H1 (cell line): ENCODE data around the gene CEACAM16. TPM values are rescaled to one million over a fixed set of nuclear protein-coding genes. Genes with fewer than 3 reads are reported as not detected.

ENCODE experiments used
- RBBP5 ChIP-seq: IDR thresholded peaks from 2 replicates; pipeline ENCODE4 v1.7.1; 2012; ENCODE audit warnings: low read depth, mild to moderate bottlenecking, inconsistent platforms, low read length, moderate library complexity, borderline replicate concordance
- polyA plus RNA-seq, 7 experiments: library from polyadenylated mRNA; depleted of rRNA in 3 of 7; stranded (reverse) in 5 of 7; unstranded in 2 of 7; fragments of >200 nt in 5 of 7; fragments of 200-250 nt in 2 of 7; gene quantifications; 1 replicate in 5 of 7; 2 replicates in 1 of 7; 4 replicates in 1 of 7; pipeline versions ENCODE4 v1.2.1 to v1.2.3, GENCODE V29; 2011 to 2013; ENCODE audit warnings: missing spikeins in 2 of 7, mixed read lengths in 2 of 7
- total RNA-seq: library from RNA; stranded (reverse); fragmentation: NEBNext Ultra II Directional; extraction: Animal tissue kit (Norgen Biotek cat#: 25700); gene quantifications from 2 replicates; pipeline ENCODE4 v1.2.1, GENCODE V29; 2021

Gene CEACAM16
- total and polyA plus RNA-seq, 2 of the 8 experiments (the other 6 are each of a cell fraction or from before 2014, with no cell fraction given), result not detected

- TF ChIP-seq RBBP5, result no peak
Measured at GRCh38 chr19:44752123-44752815, 53.3 kb downstream of the CEACAM16 start (continued).
